Heart right ventricle (tissue), 16 donors: ENCODE results near the gene ZSCAN26. TPM values are rescaled to one million over a fixed set of nuclear protein-coding genes. Genes with fewer than 3 reads are reported as not detected.

Experiments
- ATAC-seq, 8 donors: fragments of 200-7000 bp; cut with Tn5 transposase; one replicate each; pipeline ENCODE4 v1.9.1; 2020; ENCODE audit warnings: mild to moderate bottlenecking in 8 of 8, moderate library complexity in 8 of 8, moderate number of reproducible peaks in 1 of 8
- DNase-seq, 2 donors: peaks; one replicate each; pipeline ENCODE4 v3.0.0-alpha.2; 2020
- H3K27ac ChIP-seq, 10 donors: fragments of 200-600 bp; sonication (generic) in 2 of 10; one replicate each; pipeline versions ENCODE4 v1.5.0 to v1.8.0; 2020 to 2022; ENCODE audit warnings: mild to moderate bottlenecking in 3 of 10
- H3K27me3 ChIP-seq, 7 donors: fragments of 200-600 bp; one replicate each; pipeline ENCODE4 v1.8.0; 2021 to 2022; ENCODE audit warnings: mild to moderate bottlenecking in 2 of 7
- H3K36me3 ChIP-seq, 9 donors: fragments of 200-600 bp; sonication (generic) in 1 of 9; one replicate each; pipeline versions ENCODE4 v1.5.0 to v1.8.0; 2020 to 2022; ENCODE audit warnings: mild to moderate bottlenecking in 2 of 9
- H3K4me1 ChIP-seq, 9 donors: fragments of 200-600 bp; sonication (generic) in 1 of 9; one replicate each; pipeline versions ENCODE4 v1.5.0 to v1.8.0; 2020 to 2022; ENCODE audit warnings: mild to moderate bottlenecking in 4 of 9
- H3K4me3 ChIP-seq, 10 donors: fragments of 200-600 bp; sonication (generic) in 2 of 10; one replicate each; pipeline versions ENCODE4 v1.5.0 to v1.8.0; 2020 to 2022; ENCODE audit warnings: mild to moderate bottlenecking in 7 of 10, moderate library complexity in 2 of 10
- H3K9me3 ChIP-seq, 11 donors: fragments of 200-600 bp in 10 of 11; sonication (generic) in 2 of 11; one replicate each; pipeline versions ENCODE4 v1.5.0 to v1.8.0; 2013 to 2022; ENCODE audit warnings: mild to moderate bottlenecking in 2 of 11, control low read depth in 1 of 11, moderate library complexity in 1 of 11
- CTCF ChIP-seq, 9 donors: fragments of 200-600 bp; sonication (generic) in 2 of 9; IDR thresholded peaks; one replicate each; pipeline versions ENCODE4 v1.5.0 to v1.8.0; 2021 to 2022; ENCODE audit warnings: antibody characterized with exemption in 9 of 9, mild to moderate bottlenecking in 5 of 9, moderate library complexity in 1 of 9
- WGBS, 2 donors: extraction: QIAGEN DNeasy Blood & Tissue Kit; methylation state at CpG; one replicate each; pipeline ENCODE4 v1.1.7; 2013; ENCODE audit warnings: inconsistent platforms in 1 of 2; 5-methylcytosine and 5-hydroxymethylcytosine counted together
- intact Hi-C, 10 donors: fragments of 100-400 bp; cut with DNase I; formaldehyde crosslinking; loops; one replicate each; pipeline versions ENCODE4 v1.11.1 to v1.14.2; 2022
- polyA plus RNA-seq, 2 donors: library from polyadenylated mRNA; stranded (reverse); fragments of 200-250 nt; gene quantifications; one replicate each; pipeline ENCODE4 v1.2.3, GENCODE V29; 2013
- total RNA-seq, 10 donors: library from RNA; stranded (reverse); fragmentation: NEBNext Ultra II Directional in 3 of 10; extraction: Animal tissue kit (Norgen Biotek cat#: 25700) in 3 of 10; gene quantifications; one replicate each; pipeline versions ENCODE4 v1.2.1 to v1.2.4, GENCODE V29; 2021 to 2023
- donor health status: Arrhythmogenic right ventricular cardiomyopathy.
- donor health status: ischemic (EF 13 %, LVEDD 7.1; RV severe dilation, severe dysfunction).
- donor health status: healthy with polysubstance abuse.
- donor health status: DM: no; HTN: yes; CAD: no.
- donor health status: DM: no; HTN: no; CAD: no.
- donor health status: ischemic (EF 25% LVEDD 6.9; RV normal size, moderate dysfunction).
- donor health status: ischemic (EF 25% LVEDD 5.7; RV mildly dilated, moderate dysfunction).
- donor health status: healthy.
- donor health status: DM: yes; HTN: yes; CAD: no.
- donor health status: Ischemic cardiomyopathy.
- donor health status: ischemic (EF 35%, LVEDD 5.7; RV mildly dilated, moderate dysfunction).
- donor health status: nonischemic (EF 11% LVEDD 7.7; RV severe dilation, severe dysfunction).
- donor health status: DM: yes; HTN: yes; CAD: no.
- donor health status: PGD.
- donor health status: ischemic (EF 29% LVEDD 5.4; RV normal size, mild dysfunction).
- donor health status: nonischemic (EF 23%, LVEDD 6.1; RV moderate dilation, normal function).

ZSCAN26 gene
- total and polyA plus RNA-seq, 12 donors, result 7.5 to 17.8 (median 12.7) TPM

GRCh38 chr6:28323813-28324424 lies 57.0 kb downstream of the ZSCAN26 start:
- Histone ChIP-seq H3K36me3 (peaks cover 13 to 70% (median 40%) of the 10 kb centered on the region in 9 donors), H3K27me3 (no peaks in the 10 kb centered on the region), H3K9me3 (peaks cover 0 to 68% (median 31%) of the 10 kb centered on the region in 11 donors), H3K27ac (no peak overlapping the region), H3K4me1 (no peaks in the 10 kb centered on the region), H3K4me3 (no peak overlapping the region)
- intact Hi-C loops, result no loop called here
- TF ChIP-seq CTCF (IDR thresholded peaks at IDR 0.05), result no peak
- 100% methylated on average over 1 of the region's 1 CpG for WGBS, 2 donors
- ATAC-seq (no peak), DNase-seq (no peak)

- no peak for TF ChIP-seq CTCF (IDR thresholded peaks at IDR 0.05)
- Histone ChIP-seq H3K27me3 (no peaks in the 10 kb centered on the region), H3K27ac (no peak overlapping the region), H3K36me3 (peaks cover 13 to 79% (median 42%) of the 10 kb centered on the region in 9 donors), H3K4me3 (no peak overlapping the region), H3K4me1 (no peaks in the 10 kb centered on the region), H3K9me3 (peaks cover 0 to 67% (median 31%) of the 10 kb centered on the region in 11 donors)
- 96 to 97% methylated on average over 7 of the region's 7 CpGs for WGBS, 2 donors
- DNase-seq, result no peak
- ATAC-seq, result no peak
- intact Hi-C loops, result no loop called here
These were observed 59.5 kb downstream of the ZSCAN26 start for GRCh38 chr6:28326371-28326948.

Other genes starting within 250 kb of the ZSCAN26 start
- gene ZNF165, start 186.6 kb upstream of the ZSCAN26 start, total RNA-seq, result under 1 TPM in 9 of 10 donors, not detected in 1; 0.27 to 0.69 (median 0.45) TPM
- gene ZNF165, start 186.6 kb upstream of the ZSCAN26 start, polyA plus RNA-seq, result under 1 TPM; 0.49 to 0.51 TPM
- 1 to 10 TPM; 1.4 to 3.3 (median 1.8) TPM for gene ZSCAN16, start 142.5 kb upstream of the ZSCAN26 start, total RNA-seq
- gene ZSCAN16, start 142.5 kb upstream of the ZSCAN26 start, polyA plus RNA-seq, result 1 to 10 TPM; 4.7 to 5.6 TPM
- 10 to 100 TPM; 11.8 to 18.5 (median 14.8) TPM for gene ZKSCAN8, start 125.3 kb upstream of the ZSCAN26 start, total RNA-seq
- gene ZKSCAN8, start 125.3 kb upstream of the ZSCAN26 start, polyA plus RNA-seq, result 1 to 10 TPM; 2.7 to 4.2 TPM
- gene ZSCAN9, start 41.9 kb upstream of the ZSCAN26 start, total RNA-seq, result 10 to 100 TPM in 2 of 10 donors, 1 to 10 TPM in 8; 6.8 to 11.2 (median 8.8) TPM
- 10 to 100 TPM in 1 of 2 donors, 1 to 10 TPM in 1; 8.4 to 11.1 TPM for gene ZSCAN9, start 41.9 kb upstream of the ZSCAN26 start, polyA plus RNA-seq
- gene ZKSCAN4, start 14.9 kb upstream of the ZSCAN26 start, total RNA-seq, result 1 to 10 TPM in 9 of 10 donors, under 1 TPM in 1; 0.55 to 3.6 (median 2.9) TPM
- 1 to 10 TPM; 1.7 to 2.0 TPM for gene ZKSCAN4, start 14.9 kb upstream of the ZSCAN26 start, polyA plus RNA-seq
- 1 to 10 TPM; 2.7 to 8.5 (median 6.5) TPM for gene NKAPL, start 7.8 kb upstream of the ZSCAN26 start, total RNA-seq
- 1 to 10 TPM; 7.6 to 9.7 TPM for gene NKAPL, start 7.8 kb upstream of the ZSCAN26 start, polyA plus RNA-seq
- 1 to 10 TPM; 1.6 to 3.6 (median 2.7) TPM for gene PGBD1, start 14.4 kb downstream of the ZSCAN26 start, total RNA-seq
- 1 to 10 TPM; 2.9 to 4.6 TPM for gene PGBD1, start 14.4 kb downstream of the ZSCAN26 start, polyA plus RNA-seq
- gene ZSCAN31, start 69.0 kb downstream of the ZSCAN26 start, total RNA-seq, result 10 to 100 TPM in 8 of 10 donors, 1 to 10 TPM in 2; 8.0 to 17.4 (median 11.9) TPM
- 1 to 10 TPM; 3.3 to 7.1 TPM for gene ZSCAN31, start 69.0 kb downstream of the ZSCAN26 start, polyA plus RNA-seq
- 1 to 10 TPM; 3.1 to 6.8 (median 5.1) TPM for gene ZKSCAN3, start 82.8 kb downstream of the ZSCAN26 start, total RNA-seq
- 1 to 10 TPM; 1.0 to 2.1 TPM for gene ZKSCAN3, start 82.8 kb downstream of the ZSCAN26 start, polyA plus RNA-seq
- 1 to 10 TPM; 2.2 to 3.5 (median 2.9) TPM for gene ZSCAN12, start 132.6 kb downstream of the ZSCAN26 start, total RNA-seq
- gene ZSCAN12, start 132.6 kb downstream of the ZSCAN26 start, polyA plus RNA-seq, result 1 to 10 TPM; 1.2 TPM
- 1 to 10 TPM in 9 of 10 donors, under 1 TPM in 1; 0.98 to 2.7 (median 1.3) TPM for gene ZSCAN23, start 176.3 kb downstream of the ZSCAN26 start, total RNA-seq
- under 1 TPM; 0.26 to 0.44 TPM for gene ZSCAN23, start 176.3 kb downstream of the ZSCAN26 start, polyA plus RNA-seq
- gene GPX6, start 248.7 kb downstream of the ZSCAN26 start, total RNA-seq, result not detected
- not detected for gene GPX6, start 248.7 kb downstream of the ZSCAN26 start, polyA plus RNA-seq